IgD-negative memory B cell (primary cell): ENCODE measurements around the gene STK32C. TPM values are rescaled to one million over a fixed set of nuclear protein-coding genes. Genes with fewer than 3 reads are reported as not detected.
A peak's percentile ranks its signal among the peaks of the same experiment; 100 is the strongest.
"Not testable (repeated sequence)": the region's sequence is repeated elsewhere in the genome, so short reads cannot be mapped to it uniquely, and the experiment has no call there.

ENCODE experiments used
- H3K27ac Mint-ChIP-seq, 3 donors: one replicate each; pipeline ENCODE4 v1.8.0; 2020 to 2022; ENCODE audit warnings: mild to moderate bottlenecking in 3 of 3, mixed read lengths in 3 of 3, moderate library complexity in 1 of 3
- H3K27me3 Mint-ChIP-seq: one replicate; pipeline ENCODE4 v1.8.0; 2021; ENCODE audit warnings: mixed read lengths
- H3K36me3 Mint-ChIP-seq: one replicate; pipeline ENCODE4 v1.8.0; 2020; ENCODE audit warnings: mild to moderate bottlenecking, mixed read lengths
- H3K4me1 Mint-ChIP-seq, 3 donors: one replicate each; pipeline ENCODE4 v1.8.0; 2020 to 2022; ENCODE audit warnings: mixed read lengths in 3 of 3, mild to moderate bottlenecking in 1 of 3
- H3K4me3 Mint-ChIP-seq, 4 donors: one replicate each; pipeline ENCODE4 v1.8.0; 2020 to 2022; ENCODE audit warnings: mild to moderate bottlenecking in 4 of 4, mixed read lengths in 4 of 4, moderate library complexity in 3 of 4
- H3K9me3 Mint-ChIP-seq, 3 donors: one replicate each; pipeline ENCODE4 v1.8.0; 2020 to 2021; ENCODE audit warnings: mixed read lengths in 3 of 3, mild to moderate bottlenecking in 1 of 3
- polyA plus RNA-seq: library from polyadenylated mRNA; unstranded; fragments of 300-500 nt; fragmentation: Illumina TruSeq; gene quantifications from one replicate; pipeline ENCODE4 v1.2.3, GENCODE V29; 2021

The STK32C gene
- polyA plus RNA-seq, 1 donor from 2014 or later: 4.0 TPM

DNA sequence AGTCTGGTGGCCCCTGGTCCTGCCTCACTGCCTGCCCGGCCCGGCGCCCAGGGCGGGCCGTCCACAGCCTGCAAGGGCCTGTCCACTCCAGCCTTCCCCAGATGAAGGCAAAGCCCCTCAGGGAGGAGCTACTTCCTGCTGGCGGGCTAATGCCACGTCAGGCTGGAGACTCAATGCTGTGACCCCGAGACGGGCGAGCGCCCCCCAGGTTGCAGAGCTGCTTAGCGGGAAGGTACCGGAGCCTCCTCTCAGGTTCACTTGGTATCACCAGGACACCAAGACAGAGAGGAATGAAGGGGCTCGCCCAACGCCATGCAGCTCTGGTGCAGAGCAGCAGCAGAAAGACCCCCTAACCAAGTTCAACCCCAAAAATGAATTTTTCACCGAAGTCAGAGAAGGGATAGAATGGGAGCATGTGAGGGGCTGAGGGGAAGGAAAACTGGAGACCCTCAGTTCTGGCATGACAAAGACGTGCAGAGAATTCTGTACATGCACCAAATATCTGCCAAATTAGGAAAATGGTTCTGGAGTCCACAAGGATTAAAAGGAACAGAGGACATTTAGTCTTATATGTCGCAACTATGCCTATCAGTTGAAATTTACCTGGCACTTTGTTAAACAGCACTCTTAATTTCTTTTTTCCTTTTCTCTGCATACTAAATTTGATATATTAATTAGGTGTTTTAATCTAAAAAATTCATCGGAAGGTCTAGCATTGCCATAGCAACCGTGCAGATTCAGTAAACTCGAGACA lies 2.8 kb downstream of the STK32C start:
- Mint-ChIP-seq H3K4me3 (peak overlapping the region in 1 of 4 donors; percentile 80), H3K9me3 (no peaks in the 10 kb centered on the region), H3K27me3 (peaks cover 29% of the 10 kb centered on the region), H3K4me1 (peaks cover 3 to 9% (median 8%) of the 10 kb centered on the region in 3 donors), H3K27ac (no peak overlapping the region), H3K36me3 (no peaks in the 10 kb centered on the region)

DNA sequence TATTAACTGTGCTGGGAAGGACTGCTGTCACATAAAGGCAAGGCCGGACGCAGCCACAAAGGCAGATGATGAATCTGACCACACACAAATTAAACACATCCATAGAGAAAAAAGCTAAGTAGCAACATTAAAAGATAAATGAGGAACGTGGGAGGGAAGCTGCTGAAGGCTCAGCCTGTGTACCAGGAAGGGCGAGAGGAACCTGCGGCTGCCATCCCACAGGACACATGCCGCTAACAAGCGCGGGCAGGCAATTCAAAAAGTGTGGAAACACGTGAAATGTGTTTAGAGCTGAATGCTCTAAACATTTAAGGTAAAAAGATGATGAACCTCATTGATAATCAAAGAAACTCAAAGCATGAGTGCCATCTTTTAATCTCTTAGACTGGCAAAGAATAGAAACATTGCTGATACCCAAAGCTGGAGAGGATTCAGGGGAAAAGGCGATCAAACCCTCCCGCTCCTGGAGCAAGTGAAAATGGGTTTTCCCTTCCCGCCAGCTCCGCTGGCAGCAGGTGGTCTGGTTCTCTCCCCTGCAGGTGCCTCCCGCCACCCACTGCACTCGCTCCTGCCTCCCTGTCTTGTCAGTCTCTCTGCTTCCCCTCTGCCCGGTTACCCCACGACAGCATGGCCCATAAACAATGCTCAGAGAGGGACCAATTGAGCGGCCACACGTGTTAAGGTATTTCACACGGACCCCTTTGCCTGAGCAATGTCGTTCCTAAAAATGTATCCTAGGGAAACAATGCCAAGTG lies 4.2 kb downstream of the STK32C start:
- Mint-ChIP-seq H3K27me3 (peaks cover 29% of the 10 kb centered on the region), H3K27ac (peak overlapping the region in 1 of 3 donors; percentile 29), H3K9me3 (no peaks in the 10 kb centered on the region), H3K4me3 (peak overlapping the region in 1 of 4 donors; percentile 80), H3K4me1 (peaks cover 3 to 9% (median 8%) of the 10 kb centered on the region in 3 donors), H3K36me3 (no peaks in the 10 kb centered on the region)

DNA sequence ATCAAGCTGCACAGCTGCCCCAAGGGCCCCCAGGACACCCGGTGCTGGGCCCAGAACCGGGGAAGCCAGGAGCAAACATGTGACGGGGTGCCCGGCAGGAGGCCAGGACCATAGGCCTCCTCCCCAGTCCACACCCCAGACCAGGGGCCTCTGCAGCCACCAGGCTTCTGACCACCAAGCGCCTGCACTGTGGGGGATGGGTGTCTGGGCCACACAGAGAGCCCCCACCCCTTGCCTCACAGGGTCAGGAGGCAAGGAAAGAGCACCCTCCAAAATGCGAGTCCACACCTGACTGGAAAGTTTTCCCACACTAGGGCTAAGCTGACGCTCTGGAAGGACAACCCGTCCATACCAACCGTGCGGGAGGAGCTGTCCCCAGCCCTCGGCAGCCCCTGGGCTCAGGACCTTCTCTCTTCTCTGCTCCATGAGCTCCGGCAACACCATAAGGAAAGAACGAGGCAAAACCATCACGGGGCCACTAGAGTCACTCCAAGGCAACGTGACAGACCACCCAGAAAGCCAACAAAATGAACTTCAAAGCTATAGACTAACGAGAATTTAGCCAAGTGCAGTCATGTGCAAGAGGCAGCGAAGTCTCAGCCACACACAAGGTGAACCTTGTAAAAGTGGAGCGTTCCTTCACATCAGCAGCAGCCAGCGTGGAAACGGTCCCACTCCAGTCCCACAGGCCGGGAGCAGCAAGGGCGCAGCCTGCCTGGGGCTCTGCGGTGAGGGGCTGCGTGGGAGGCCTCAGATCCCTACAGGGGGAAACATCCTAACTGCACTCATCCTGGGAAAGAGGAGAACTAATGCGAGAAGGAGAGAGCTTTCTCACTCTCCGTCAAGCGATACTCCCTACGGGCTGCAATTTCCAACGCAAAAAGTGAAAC lies 5.1 kb downstream of the STK32C start:
- no peaks in the 10 kb centered on the region for H3K9me3 Mint-ChIP-seq
- peaks cover 33% of the 10 kb centered on the region for H3K27me3 Mint-ChIP-seq
- no peak overlapping the region for H3K27ac Mint-ChIP-seq
- peaks cover 3 to 11% (median 9%) of the 10 kb centered on the region in 3 donors for H3K4me1 Mint-ChIP-seq
- H3K36me3 Mint-ChIP-seq: no peaks in the 10 kb centered on the region
- H3K4me3 Mint-ChIP-seq: peak overlapping the region in 1 of 4 donors; percentile 80

DNA sequence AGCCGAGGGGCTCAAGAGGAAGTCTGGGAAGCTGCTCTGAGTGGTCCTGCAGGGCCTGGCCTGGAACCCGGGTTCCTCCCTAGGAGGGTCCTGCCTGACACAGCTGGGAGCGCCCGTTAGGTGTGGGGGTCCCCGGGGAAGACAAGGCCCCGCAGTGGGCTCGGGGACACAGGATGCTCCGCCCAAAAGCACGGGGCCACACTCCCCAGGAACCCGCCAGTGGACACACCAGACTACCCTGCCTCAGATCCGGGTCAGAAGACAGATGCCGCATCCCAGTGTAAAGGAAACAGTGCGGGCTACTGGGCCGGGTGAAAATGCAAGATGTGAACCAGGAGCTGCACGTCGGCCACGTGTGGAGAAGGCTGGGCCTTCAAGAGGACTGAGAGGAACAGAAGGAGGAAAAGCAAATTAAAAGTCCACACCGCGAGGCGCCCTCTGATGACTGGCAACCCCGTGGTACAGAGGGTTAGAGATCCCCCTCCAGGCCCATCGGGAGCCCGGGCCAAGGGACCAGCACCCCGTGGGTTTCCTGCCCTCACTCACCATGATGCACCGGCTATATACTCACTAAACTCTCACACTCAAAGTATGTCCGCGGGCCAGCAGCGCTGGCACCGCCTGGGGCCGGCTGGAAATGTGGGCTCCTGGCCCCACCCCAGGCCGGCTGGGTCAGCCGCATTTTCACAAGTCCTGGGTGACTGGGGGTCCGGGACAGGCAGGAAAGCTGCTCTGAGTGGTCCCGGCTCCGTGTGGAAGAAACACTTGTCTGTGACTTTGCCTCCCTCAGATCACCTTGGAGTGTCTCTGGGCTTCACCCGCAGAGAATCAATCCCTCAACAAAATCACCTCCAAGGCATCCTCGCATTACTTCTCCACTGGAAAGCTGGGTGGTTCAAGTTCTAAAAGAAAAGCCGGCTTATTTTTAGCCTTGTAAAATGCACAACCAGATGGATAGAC lies 6.1 kb downstream of the STK32C start:
- Mint-ChIP-seq H3K27me3 (peaks cover 33% of the 10 kb centered on the region), H3K27ac (no peak overlapping the region), H3K4me1 (peaks cover 4 to 15% (median 8%) of the 10 kb centered on the region in 3 donors), H3K36me3 (no peaks in the 10 kb centered on the region), H3K4me3 (no peak overlapping the region), H3K9me3 (no peaks in the 10 kb centered on the region)

DNA sequence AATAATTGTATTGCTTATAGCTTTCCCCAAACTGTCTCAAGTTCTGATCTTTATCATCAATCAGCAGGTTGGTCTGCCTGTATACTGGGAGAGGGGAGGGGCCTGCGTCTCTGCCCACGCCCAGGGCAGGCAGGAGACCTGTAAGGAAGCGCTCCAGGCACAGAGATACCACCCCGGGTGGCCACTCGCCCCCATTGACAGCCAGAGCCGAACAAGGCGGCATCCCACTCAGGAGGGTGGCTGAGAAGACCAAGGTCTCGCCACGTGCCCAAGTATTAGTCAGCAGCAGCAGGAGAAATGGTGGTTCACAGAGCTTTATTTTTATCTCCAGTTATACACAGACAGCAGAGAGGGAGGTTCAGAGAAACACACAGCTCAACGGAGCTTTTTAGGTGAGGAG lies 7.2 kb downstream of the STK32C start:
- Mint-ChIP-seq H3K9me3 (no peaks in the 10 kb centered on the region), H3K27me3 (peaks cover 32% of the 10 kb centered on the region), H3K36me3 (no peaks in the 10 kb centered on the region), H3K4me3 (no peak overlapping the region), H3K27ac (peak overlapping the region in 1 of 3 donors; percentile 46), H3K4me1 (peaks cover 1 to 15% (median 4%) of the 10 kb centered on the region in 3 donors)

DNA sequence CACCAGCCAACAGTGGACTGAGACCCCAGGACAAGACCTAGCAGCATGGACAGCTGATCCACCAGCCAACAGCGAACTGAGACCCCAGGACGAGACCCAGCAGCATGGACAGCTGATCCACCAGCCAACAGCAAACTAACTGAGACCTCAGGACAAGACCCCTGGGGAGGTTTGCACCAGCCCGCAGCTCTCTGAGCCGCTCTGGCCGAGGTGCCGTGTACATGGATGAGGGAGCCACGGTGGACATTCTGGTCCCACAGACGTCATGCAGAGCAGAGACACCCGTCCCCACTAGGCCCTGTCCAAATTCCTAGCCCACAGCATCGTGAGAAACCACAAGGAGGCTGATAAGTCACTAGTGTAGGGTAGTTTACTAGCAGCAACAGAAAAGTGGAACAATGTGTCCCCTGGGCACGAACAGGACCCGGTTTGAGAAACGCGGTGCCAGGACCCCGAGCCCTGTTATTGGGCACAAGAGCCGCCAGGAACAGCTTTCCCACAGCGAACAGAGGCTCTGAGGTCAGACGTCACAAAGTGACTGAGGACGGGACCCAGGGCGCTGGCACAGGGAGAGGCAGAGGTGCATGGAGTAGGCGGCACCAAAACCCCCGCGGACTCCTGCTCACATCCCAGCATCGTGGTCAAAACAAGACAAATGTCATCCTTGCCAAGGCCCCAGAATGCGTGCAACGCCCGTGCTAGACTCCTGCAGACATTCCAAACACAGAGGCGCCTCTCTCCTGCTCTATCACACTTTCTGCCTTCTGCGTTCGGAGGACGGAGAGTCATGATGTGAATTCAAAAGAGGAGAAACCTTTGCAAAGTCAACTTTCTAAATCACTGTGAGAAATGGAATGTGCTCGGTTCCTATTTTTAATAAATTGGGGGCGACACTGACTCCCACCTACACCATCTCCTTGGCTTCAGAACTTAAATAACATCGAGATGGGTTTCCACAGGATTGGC lies 8.1 kb downstream of the STK32C start:
- no peak overlapping the region for H3K27ac Mint-ChIP-seq
- peaks cover 1 to 15% (median 4%) of the 10 kb centered on the region in 3 donors for H3K4me1 Mint-ChIP-seq
- H3K27me3 Mint-ChIP-seq: peaks cover 34% of the 10 kb centered on the region
- no peak overlapping the region for H3K4me3 Mint-ChIP-seq
- H3K36me3 Mint-ChIP-seq: no peaks in the 10 kb centered on the region
- H3K9me3 Mint-ChIP-seq: no peaks in the 10 kb centered on the region

DNA sequence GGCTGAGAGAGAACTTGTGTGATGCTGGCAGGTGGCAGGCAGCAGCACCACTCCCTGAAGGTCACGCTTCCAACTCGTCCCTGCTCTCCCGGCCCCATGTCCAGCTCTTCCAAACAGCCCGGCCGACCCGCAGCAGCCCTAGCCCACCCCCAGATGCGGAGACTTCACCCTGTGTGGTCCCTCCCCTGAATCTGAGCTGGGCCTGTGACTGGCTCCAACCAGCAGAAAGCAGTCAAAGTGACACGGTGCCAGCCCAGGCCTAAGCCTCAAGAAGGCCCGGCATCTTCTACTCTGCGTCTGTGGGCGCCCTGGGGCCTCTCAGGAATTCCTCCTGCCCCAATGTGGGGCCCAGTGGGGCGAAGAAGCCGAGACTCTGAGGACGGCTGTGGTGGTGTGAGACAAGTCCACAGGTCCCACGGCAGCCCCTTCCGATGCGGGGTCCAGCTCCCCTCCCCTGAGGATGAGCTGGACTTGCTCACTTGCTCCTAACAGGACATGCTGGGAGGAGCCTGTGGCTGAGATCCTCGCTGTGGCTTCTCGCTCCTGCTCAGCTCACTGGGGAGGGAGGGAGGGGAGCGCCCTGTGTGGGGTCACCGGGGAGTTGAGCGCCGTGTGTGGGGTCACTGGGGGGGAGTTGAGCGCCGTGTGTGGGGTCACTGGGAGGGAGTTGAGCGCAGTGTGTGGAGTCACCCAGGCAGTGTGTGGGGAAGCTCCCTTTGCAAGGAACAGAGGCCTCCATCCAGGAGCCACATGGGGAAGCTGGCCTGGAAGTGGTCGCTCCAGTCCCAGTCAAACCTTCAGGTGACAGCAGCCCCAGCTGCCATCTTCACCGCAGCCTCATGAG lies 9.5 kb downstream of the STK32C start:
- peaks cover 29% of the 10 kb centered on the region for H3K27me3 Mint-ChIP-seq
- no peak overlapping the region for H3K27ac Mint-ChIP-seq
- H3K36me3 Mint-ChIP-seq: no peaks in the 10 kb centered on the region
- no peaks in the 10 kb centered on the region for H3K9me3 Mint-ChIP-seq
- no peak overlapping the region for H3K4me3 Mint-ChIP-seq
- peaks cover 1 to 9% (median 4%) of the 10 kb centered on the region in 3 donors for H3K4me1 Mint-ChIP-seq

DNA sequence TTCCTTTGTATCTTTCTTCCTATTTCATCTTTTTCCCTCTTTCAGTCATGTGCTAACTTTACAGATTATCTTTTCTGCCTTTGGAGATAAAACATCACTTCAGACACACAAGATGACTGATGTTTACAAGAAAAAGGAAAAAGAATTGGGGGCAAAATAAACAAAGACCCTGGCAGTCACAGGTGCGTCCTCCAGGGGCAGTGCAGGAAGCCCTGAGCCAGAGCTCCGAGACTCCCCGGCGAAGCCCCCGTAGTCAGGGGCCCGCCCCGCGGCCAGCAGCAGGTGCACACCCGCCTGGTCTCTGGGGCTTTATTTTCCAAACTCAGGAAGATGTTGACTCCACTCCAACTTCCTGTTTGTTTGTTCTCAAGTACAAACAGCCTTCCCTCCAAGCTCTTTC lies 10.2 kb downstream of the STK32C start:
- no peak overlapping the region for H3K27ac Mint-ChIP-seq
- H3K9me3 Mint-ChIP-seq: no peaks in the 10 kb centered on the region
- no peaks in the 10 kb centered on the region for H3K36me3 Mint-ChIP-seq
- H3K4me1 Mint-ChIP-seq: peaks cover 1 to 8% (median 4%) of the 10 kb centered on the region in 3 donors
- no peak overlapping the region for H3K4me3 Mint-ChIP-seq
- peaks cover 31% of the 10 kb centered on the region for H3K27me3 Mint-ChIP-seq

DNA sequence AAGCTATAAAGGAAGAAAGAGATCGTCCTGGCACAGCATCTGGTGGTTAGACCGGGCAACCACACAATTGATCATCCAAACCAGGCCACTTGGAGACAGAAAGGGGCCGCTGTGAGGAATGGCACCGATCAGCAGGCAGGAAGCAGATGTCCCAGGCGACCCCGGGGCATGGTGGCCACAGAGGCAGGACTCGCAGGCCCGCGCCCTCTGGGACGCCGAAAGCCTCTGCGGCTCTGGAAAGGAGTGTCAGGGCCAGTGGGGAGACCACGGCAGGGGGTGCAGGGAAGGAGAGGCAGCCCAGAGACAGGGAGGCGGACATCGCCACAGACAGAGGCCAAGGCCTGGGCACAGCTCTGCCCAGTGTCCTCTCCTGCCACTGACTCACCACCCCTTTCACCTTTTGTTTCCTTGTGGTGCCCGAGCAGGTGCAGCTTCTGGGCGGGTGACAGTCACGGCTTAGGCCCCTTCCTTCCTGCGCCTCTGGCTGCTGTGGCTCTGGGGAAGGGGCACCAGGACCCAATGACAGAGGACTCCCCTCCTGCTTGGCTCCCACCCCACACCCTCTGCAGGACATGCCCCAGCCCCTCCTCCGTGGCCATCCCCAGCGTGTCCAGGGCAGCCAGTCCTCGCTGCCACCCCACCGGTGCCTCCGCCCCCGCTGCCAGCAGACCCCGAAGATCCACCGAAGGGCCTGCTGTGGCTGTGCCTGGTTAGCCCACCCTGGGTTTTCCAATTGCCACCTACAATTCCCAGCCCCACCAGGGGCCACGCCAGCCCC lies 10.9 kb downstream of the STK32C start:
- peaks cover 31% of the 10 kb centered on the region for H3K27me3 Mint-ChIP-seq
- no peak overlapping the region for H3K27ac Mint-ChIP-seq
- H3K4me1 Mint-ChIP-seq: peaks cover 1 to 8% (median 4%) of the 10 kb centered on the region in 3 donors
- H3K9me3 Mint-ChIP-seq: no peaks in the 10 kb centered on the region
- peaks cover 2% of the 10 kb centered on the region for H3K36me3 Mint-ChIP-seq
- peak overlapping the region in 1 of 4 donors; percentile 5 for H3K4me3 Mint-ChIP-seq

DNA sequence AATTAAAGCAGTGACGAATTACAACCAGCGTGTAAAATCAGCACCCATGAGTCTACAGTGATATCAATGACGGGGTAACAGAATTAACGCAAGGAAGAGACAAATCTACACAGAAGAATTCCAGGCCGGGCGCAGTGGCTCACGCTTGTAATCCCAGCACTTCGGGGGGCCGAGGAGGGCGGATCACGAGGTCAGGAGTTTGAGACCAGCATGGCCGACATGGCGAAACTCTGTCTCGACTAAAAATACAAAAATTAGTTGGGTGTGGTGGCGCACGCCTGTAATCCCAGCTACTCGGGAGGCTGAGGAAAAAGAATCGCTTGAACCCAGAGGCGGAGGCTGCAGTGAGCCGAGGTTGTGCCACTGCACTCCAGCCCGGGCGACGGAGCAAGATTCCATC lies 12.3 kb downstream of the STK32C start:
- not testable (repeated sequence) for H3K36me3 Mint-ChIP-seq, H3K27ac Mint-ChIP-seq, H3K4me1 Mint-ChIP-seq, H3K9me3 Mint-ChIP-seq
- peak overlapping the region in 1 of 4 donors; percentile 66 for H3K4me3 Mint-ChIP-seq
- peaks cover 28% of the 10 kb centered on the region for H3K27me3 Mint-ChIP-seq

DNA sequence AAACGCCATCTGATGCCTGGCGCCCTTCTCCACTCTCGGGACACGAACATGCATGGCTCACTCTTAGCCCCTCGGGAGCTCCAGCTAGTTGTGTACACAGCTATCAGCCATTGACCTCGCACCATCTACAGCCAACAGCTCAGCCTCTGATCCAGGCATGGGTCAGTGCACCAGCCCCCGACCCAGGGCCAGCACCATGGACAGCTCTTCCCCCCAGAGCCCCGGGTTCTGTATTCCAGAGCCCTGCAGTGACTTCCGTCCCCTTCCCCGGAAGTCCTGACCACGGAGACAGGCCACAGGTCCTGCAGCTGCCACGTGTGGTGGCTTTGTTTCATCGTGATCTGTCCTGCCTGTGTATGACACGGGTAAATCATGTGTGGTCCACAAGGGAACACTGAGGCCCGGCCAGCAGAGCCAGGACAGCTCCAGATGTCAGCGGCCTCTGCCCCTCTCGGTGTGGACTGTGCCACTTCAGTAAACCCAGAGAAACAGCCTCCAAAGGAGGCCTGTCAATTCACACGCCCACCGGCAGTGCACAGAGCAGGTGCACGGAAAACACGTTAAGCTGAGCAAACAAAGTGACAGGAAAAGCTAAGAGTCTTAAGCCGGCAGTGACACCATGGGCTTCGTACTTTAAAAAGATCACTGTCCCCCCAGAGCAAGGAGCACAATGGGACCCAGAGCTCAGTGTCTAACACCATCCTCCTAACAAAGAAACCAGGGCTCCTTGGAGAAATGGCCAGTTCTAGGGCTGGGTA lies 13.0 kb downstream of the STK32C start:
- H3K4me3 Mint-ChIP-seq: peak overlapping the region in 1 of 4 donors; percentile 51
- no peak overlapping the region for H3K27ac Mint-ChIP-seq
- H3K4me1 Mint-ChIP-seq: peaks cover 1 to 8% (median 4%) of the 10 kb centered on the region in 3 donors
- peaks cover 2% of the 10 kb centered on the region for H3K36me3 Mint-ChIP-seq
- H3K27me3 Mint-ChIP-seq: peaks cover 26% of the 10 kb centered on the region
- H3K9me3 Mint-ChIP-seq: no peaks in the 10 kb centered on the region
